Epidermal melanocyte (primary cell): ENCODE results near the gene GSN.

Experiments
- DNase-seq: peaks from one replicate; pipeline ENCODE4 v3.0.0; 2011; ENCODE audit warnings: low spot score; ENCODE audit not compliant: insufficient read length

GSN gene

GRCh38 chr9:121302341-121302740 lies 34.4 kb downstream of the GSN start:
- DNase-seq, result no peak

GRCh38 chr9:121302786-121303185 lies 34.8 kb downstream of the GSN start:
- DNase-seq, result no peak

DNA sequence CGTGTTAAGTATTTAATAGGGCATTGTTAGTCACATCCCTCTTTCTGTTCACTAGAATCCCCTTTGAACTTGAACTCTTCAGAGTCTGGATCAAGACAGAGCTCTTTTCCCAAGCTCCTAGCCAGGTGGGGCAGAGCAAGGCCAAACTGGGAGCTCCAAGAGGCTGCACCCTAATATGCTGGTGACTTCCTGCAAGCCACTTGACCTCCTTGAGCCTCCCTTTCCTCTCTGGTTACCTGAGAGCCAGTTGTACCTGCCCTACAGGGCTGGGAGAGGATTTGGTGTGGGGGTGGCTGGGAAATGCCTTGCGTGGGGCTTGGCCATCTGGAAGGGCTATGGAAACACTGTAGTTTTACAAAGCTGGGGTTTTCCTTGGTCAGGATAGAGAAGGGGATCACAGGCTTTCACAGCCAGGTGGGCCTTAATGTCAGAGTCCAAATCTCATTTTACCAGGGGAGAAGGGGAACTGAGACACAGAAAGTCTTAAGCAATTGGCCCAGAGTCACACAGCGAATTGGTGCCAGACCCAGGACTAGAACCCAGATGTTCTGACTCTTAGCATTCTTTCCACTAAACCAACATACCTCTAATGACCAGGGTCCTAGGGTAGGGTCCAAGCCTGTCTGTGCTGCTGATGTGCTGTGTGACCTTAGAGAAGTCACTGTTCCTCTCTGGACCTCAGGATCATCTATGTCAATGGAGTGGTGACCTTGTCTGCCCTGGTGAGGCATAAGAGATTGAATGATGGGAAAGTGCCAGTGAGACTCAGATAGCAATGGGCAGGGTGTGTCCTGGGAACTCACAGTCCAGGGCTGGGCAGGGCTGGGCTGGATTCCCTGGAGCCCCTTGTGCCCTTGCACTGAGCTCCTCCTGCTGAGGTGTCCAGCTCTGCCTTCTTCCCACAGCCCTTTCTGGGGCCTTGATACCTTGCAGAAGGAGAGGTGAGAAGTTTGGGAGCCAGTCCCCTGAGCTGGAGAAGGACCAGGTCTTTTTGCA lies 35.8 kb downstream of the GSN start:
- DNase-seq, result no peak

- DNase-seq, result no peak
These were observed 36.7 kb downstream of the GSN start for GRCh38 chr9:121304707-121305106.

DNA sequence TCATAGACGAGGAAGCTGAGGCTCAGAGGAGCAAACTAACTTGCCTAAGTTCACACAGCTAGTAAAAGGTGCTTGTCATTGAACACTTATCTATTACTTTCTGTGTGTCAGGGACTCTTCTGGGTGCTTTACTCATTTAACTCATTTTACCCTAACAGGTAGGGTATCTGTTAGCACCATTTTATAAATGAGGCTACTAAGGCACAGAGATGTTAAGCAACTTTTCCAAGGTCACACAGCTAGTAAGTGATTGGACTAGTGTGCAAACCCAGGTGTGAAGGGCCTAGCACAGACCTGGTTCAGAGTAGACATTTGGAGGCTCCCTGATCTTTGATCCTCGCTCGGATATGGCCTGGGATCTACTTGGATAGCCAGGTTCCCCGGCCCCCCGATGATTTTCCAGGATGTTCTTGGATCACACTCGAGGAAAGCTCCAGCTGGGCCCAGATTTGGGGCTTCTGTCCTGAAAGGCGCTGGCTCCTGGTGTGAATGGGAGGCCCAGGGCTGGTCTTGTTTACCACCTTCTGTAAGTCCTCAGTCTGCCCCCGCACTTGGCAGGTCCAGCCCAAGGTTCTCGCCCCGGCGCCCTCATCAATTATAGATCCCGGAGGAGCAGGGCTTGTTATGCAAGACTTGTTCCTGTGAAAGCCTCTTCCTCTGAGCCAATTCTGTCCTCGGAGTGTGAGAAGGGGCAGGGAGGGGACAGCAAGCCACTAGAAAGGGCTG lies 37.5 kb downstream of the GSN start:
- DNase-seq, result no peak

- DNase-seq, result no peak
These were observed 40.0 kb downstream of the GSN start for GRCh38 chr9:121307976-121308375.

GRCh38 chr9:121308765-121309164 lies 40.8 kb downstream of the GSN start:
- DNase-seq, result no peak

DNA sequence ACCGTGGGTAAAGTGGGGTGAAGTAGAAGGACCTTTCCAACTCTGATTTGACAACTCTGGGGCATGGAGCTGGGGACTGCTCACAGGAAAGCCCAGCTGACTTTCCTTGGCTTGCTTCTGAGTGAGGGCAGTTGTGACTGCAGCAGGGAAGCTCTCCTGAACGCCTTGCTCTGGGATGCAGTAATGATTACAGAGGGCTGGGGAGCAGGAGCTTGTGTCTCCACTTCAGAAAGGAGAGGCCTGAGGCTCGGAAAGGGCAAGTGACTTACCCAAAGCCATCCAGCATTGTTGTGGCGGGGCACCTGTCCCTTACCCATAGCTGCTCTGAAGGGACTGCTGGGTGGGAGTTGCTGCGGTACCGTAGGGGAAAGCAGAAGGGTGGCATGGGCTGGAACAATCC lies 41.2 kb downstream of the GSN start:
- no peak for DNase-seq

DNA sequence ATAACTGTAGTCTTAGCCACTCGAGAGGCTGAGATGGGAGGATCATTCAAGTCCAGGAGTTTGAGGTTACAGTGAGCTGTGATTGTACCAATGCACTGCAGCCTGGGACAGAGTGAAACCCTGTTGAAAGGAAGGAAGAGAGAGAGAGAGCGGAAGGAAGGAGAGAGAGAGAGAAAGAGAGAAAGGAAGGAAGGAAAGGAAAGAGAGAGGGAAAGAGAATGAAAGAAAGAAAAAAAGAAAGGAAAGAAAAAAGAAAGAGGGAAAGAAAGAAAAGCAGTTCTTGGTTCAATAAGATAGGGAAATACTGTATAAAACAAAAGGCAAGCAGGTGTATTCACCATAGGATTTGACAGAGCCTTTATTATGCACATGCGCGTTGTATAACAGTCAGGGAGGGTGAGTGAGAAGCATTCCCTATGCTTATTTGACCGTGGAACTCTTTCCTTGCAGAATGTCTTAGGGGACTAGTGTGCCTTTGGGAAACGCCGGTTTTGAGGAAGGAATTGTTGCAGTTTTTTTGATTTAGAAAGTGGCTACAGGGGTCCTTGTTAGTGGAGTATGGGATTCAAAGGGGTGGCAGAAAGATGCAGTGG lies 42.0 kb downstream of the GSN start:
- DNase-seq, result no peak

DNA sequence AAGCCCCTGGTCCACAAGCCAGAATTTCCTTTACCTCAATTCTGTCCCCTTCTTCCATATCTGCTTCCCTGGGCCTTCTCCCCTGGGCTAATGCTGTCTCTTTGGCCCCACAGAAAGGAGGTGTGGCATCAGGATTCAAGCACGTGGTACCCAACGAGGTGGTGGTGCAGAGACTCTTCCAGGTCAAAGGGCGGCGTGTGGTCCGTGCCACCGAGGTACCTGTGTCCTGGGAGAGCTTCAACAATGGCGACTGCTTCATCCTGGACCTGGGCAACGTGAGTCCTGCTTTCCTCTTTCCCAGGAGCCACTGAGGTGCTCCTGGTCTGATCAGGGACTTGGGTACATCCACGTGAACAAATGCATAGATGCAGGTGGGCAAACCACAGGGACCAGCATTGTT lies 42.6 kb downstream of the GSN start:
- DNase-seq, result no peak

GRCh38 chr9:121312169-121312568 lies 44.2 kb downstream of the GSN start:
- no peak for DNase-seq

- no peak for DNase-seq
These were observed 45.6 kb downstream of the GSN start for GRCh38 chr9:121313458-121314152.

GRCh38 chr9:121316378-121316777 lies 48.4 kb downstream of the GSN start:
- DNase-seq, result no peak

- no peak for DNase-seq
These were observed 49.0 kb downstream of the GSN start for GRCh38 chr9:121316852-121317373.

DNA sequence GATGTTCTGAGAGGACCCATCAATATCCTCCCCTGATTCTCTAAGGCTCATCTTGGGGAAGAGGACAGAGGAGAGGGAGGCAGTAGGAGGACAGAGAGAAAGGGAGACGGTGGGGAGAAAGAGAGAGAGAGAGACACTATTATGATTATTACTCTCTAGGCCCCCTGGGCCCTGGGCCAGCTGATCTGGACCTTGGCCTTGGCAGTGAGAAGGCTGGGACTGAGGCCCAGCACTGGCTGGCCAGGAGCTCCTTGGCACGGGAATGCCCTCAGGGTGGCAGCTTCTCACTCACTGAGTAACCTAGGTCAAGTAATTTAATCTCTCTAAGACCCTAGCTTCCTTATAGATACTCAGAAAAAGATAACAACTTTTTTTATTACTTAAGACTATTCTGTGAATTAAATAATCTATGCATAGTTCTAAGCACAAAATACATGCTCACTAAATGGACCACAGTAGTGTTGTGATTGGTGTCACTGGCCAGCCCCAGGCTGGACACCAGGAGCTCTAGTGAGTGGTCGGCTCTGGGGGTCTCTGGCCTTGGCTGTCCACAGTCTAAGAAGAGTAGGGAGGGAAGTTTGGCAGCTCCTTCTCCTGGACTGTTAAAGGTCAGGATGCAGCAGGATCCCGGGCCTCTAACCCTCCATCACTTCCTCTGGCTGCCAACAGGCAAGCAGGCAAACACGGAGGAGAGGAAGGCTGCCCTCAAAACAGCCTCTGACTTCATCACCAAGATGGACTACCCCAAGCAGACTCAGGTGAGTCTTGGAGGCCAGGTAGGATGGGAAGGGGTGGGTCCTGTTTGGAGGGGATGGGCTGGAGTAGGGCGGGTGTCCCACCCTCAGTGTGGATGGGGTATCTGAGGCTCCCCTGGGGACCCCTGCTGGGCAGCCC lies 50.0 kb downstream of the GSN start:
- DNase-seq, result no peak

DNA sequence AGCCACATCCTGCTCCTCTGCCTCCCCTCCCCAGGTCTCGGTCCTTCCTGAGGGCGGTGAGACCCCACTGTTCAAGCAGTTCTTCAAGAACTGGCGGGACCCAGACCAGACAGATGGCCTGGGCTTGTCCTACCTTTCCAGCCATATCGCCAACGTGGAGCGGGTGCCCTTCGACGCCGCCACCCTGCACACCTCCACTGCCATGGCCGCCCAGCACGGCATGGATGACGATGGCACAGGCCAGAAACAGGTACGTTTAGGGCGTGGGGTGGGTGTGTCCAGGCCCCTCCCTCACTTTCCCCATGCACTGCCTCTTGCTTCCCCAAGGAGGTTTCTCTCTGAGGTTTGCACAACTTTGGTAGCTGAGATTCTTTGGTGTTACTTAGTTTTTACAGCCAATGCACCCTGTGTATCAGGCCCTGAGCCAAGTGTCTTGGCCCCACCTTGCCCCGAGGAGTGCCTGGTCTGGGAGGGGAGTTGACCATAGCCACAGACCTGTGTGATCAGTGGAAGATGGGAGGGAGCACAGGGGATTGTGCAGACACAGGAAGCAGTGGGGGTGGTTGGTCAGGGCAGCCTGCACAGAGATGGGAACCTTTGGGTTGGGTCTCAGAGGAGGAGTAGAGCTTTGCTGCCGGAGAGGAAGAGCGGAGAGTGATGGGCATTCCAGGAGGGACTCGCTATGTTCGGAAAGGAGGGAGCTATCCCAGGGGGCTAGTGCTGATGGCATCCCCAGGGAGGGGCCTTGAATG lies 50.8 kb downstream of the GSN start:
- no peak for DNase-seq

GRCh38 chr9:121319383-121319780 lies 51.4 kb downstream of the GSN start:
- DNase-seq, result no peak

DNA sequence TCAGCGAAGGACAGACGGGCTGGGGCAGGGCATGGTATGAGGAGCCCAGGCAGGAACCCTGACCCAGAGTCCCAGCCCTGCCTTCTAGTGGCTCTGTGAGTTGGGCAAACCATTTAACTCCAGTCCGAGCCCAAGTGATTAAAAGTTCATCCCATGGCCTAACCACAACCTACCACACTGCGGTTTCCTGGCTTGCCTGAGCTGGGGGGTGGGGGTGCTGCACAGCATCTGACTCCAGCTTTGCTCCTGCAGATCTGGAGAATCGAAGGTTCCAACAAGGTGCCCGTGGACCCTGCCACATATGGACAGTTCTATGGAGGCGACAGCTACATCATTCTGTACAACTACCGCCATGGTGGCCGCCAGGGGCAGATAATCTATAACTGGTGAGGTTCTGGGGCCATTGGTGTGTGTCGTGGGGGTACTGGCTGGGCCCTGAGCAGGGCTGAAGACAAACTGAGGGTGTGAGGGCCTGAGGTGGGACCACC lies 53.1 kb downstream of the GSN start:
- DNase-seq, result no peak

- no peak for DNase-seq
These were observed 54.2 kb downstream of the GSN start for GRCh38 chr9:121322037-121322736.
